ENCODE data around the gene TANGO6.

The TANGO6 gene

GRCh38 chr16:69013991-69014390 lies 170.7 kb downstream of the TANGO6 start:
- Histone ChIP-seq H3K9me3 (ENCODE audit: control insufficient read depth, low read length) (no peaks in the 10 kb centered on the region), H2AK5ac (ENCODE audit: low read length, severe bottlenecking) (peak overlapping the region; percentile 69), H3K79me1 (replicated peaks; ENCODE audit: low read length, poor library complexity, severe bottlenecking) (no peaks in the 10 kb centered on the region), H3K4me1 (ENCODE audit: control insufficient read depth, insufficient read depth, low read depth, low read length) (no peaks in the 10 kb centered on the region), H3K27ac (ENCODE audit: low read length, poor library complexity, severe bottlenecking) (no peak overlapping the region), H3K23ac (ENCODE audit: low read length in 2 of 2) (no peak overlapping the region), H3K36me3 (ENCODE audit: control insufficient read depth in 1 of 2, insufficient read depth in 2 of 2, low read depth in 1 of 2, low read length in 2 of 2) (peaks cover 0 to 4% of the 10 kb centered on the region in 2 experiments), H4K8ac (ENCODE audit: low read length) (no peak overlapping the region), H2AFZ (ENCODE audit: low read depth, low read length) (no peak overlapping the region), H2BK5ac (ENCODE audit: low read depth, low read length, poor library complexity, severe bottlenecking) (no peak overlapping the region), H3K27me3 (ENCODE audit: control insufficient read depth in 1 of 2, insufficient read depth in 1 of 2, low read length in 2 of 2) (no peaks in the 10 kb centered on the region), H4K91ac (ENCODE audit: low read length) (no peak overlapping the region), H3K4ac (ENCODE audit: low read depth in 1 of 2, low read length in 2 of 2) (no peak overlapping the region), H3K4me2 (ENCODE audit: low read length, poor library complexity, severe bottlenecking) (no peak overlapping the region), H3K14ac (ENCODE audit: low read length in 2 of 2) (no peak overlapping the region), H3K18ac (ENCODE audit: low read depth in 1 of 2, low read length in 2 of 2) (no peak overlapping the region), H2BK12ac (ENCODE audit: low read length in 2 of 2) (no peak overlapping the region), H3K9ac (ENCODE audit: low read length) (no peak overlapping the region), H2BK120ac (ENCODE audit: low read depth, low read length) (no peak overlapping the region), H3K4me3 (ENCODE audit: insufficient read depth in 1 of 2, low read depth in 1 of 2, low read length in 2 of 2) (no peak overlapping the region), H2BK15ac (ENCODE audit: low read depth, poor library complexity, severe bottlenecking) (no peak overlapping the region)
- no peak for DNase-seq

GRCh38 chr16:69014811-69015210 lies 171.5 kb downstream of the TANGO6 start:
- Histone ChIP-seq H3K36me3 (ENCODE audit: control insufficient read depth in 1 of 2, insufficient read depth in 2 of 2, low read depth in 1 of 2, low read length in 2 of 2) (peaks cover 0 to 4% of the 10 kb centered on the region in 2 experiments), H2AFZ (ENCODE audit: low read depth, low read length) (no peak overlapping the region), H3K4me3 (ENCODE audit: insufficient read depth in 1 of 2, low read depth in 1 of 2, low read length in 2 of 2) (no peak overlapping the region), H3K23ac (ENCODE audit: low read length in 2 of 2) (no peak overlapping the region), H3K14ac (ENCODE audit: low read length in 2 of 2) (no peak overlapping the region), H3K4ac (ENCODE audit: low read depth in 1 of 2, low read length in 2 of 2) (no peak overlapping the region), H3K27ac (ENCODE audit: low read length, poor library complexity, severe bottlenecking) (no peak overlapping the region), H2AK5ac (ENCODE audit: low read length, severe bottlenecking) (peak overlapping the region; percentile 47), H3K9ac (ENCODE audit: low read length) (no peak overlapping the region), H2BK120ac (ENCODE audit: low read depth, low read length) (no peak overlapping the region), H3K27me3 (ENCODE audit: control insufficient read depth in 1 of 2, insufficient read depth in 1 of 2, low read length in 2 of 2) (no peaks in the 10 kb centered on the region), H4K91ac (ENCODE audit: low read length) (no peak overlapping the region), H4K8ac (ENCODE audit: low read length) (no peak overlapping the region), H3K4me1 (ENCODE audit: control insufficient read depth, insufficient read depth, low read depth, low read length) (no peaks in the 10 kb centered on the region), H3K9me3 (ENCODE audit: control insufficient read depth, low read length) (no peaks in the 10 kb centered on the region), H2BK15ac (ENCODE audit: low read depth, poor library complexity, severe bottlenecking) (no peak overlapping the region), H2BK5ac (ENCODE audit: low read depth, low read length, poor library complexity, severe bottlenecking) (no peak overlapping the region), H3K4me2 (ENCODE audit: low read length, poor library complexity, severe bottlenecking) (no peak overlapping the region), H3K79me1 (replicated peaks; ENCODE audit: low read length, poor library complexity, severe bottlenecking) (no peaks in the 10 kb centered on the region), H3K18ac (ENCODE audit: low read depth in 1 of 2, low read length in 2 of 2) (no peak overlapping the region), H2BK12ac (ENCODE audit: low read length in 2 of 2) (no peak overlapping the region)
- DNase-seq, result no peak

GRCh38 chr16:69017036-69017783 lies 173.9 kb downstream of the TANGO6 start:
- 42% methylated on average over 2 of the region's 2 CpGs for WGBS
- H3K4ac ChIP-seq (ENCODE audit: low read depth in 1 of 2, low read length in 2 of 2), result no peak overlapping the region
- peaks cover 0 to 4% of the 10 kb centered on the region in 2 experiments for H3K36me3 ChIP-seq (ENCODE audit: control insufficient read depth in 1 of 2, insufficient read depth in 2 of 2, low read depth in 1 of 2, low read length in 2 of 2)

GRCh38 chr16:69019811-69020210 lies 176.5 kb downstream of the TANGO6 start:
- no peak overlapping the region for H3K27ac ChIP-seq (ENCODE audit: low read length, poor library complexity, severe bottlenecking)
- no peak overlapping the region for H4K8ac ChIP-seq (ENCODE audit: low read length)
- no peaks in the 10 kb centered on the region for H3K79me1 ChIP-seq (replicated peaks; ENCODE audit: low read length, poor library complexity, severe bottlenecking)
- DNase-seq, result no peak
- H3K27me3 ChIP-seq (ENCODE audit: control insufficient read depth in 1 of 2, insufficient read depth in 1 of 2, low read length in 2 of 2), result no peaks in the 10 kb centered on the region
- H3K9me3 ChIP-seq (ENCODE audit: control insufficient read depth, low read length), result no peaks in the 10 kb centered on the region
- no peaks in the 10 kb centered on the region for H3K4me1 ChIP-seq (ENCODE audit: control insufficient read depth, insufficient read depth, low read depth, low read length)
- no peak overlapping the region for H3K18ac ChIP-seq (ENCODE audit: low read depth in 1 of 2, low read length in 2 of 2)
- no peak overlapping the region for H3K4me3 ChIP-seq (ENCODE audit: insufficient read depth in 1 of 2, low read depth in 1 of 2, low read length in 2 of 2)
- no peak overlapping the region for H2BK12ac ChIP-seq (ENCODE audit: low read length in 2 of 2)
- peaks cover 4 to 12% of the 10 kb centered on the region in 2 experiments for H3K36me3 ChIP-seq (ENCODE audit: control insufficient read depth in 1 of 2, insufficient read depth in 2 of 2, low read depth in 1 of 2, low read length in 2 of 2)
- no peak overlapping the region for H2AK5ac ChIP-seq (ENCODE audit: low read length, severe bottlenecking)
- H2AFZ ChIP-seq (ENCODE audit: low read depth, low read length), result no peak overlapping the region
- H3K14ac ChIP-seq (ENCODE audit: low read length in 2 of 2), result no peak overlapping the region
- H2BK15ac ChIP-seq (ENCODE audit: low read depth, poor library complexity, severe bottlenecking), result no peak overlapping the region
- H3K4ac ChIP-seq (ENCODE audit: low read depth in 1 of 2, low read length in 2 of 2), result no peak overlapping the region
- H3K9ac ChIP-seq (ENCODE audit: low read length), result no peak overlapping the region
- H3K4me2 ChIP-seq (ENCODE audit: low read length, poor library complexity, severe bottlenecking), result no peak overlapping the region
- no CpG with 5 or more reads among the region's 1 CpG for WGBS
- no peak overlapping the region for H2BK120ac ChIP-seq (ENCODE audit: low read depth, low read length)
- H3K23ac ChIP-seq (ENCODE audit: low read length in 2 of 2), result no peak overlapping the region
- no peak overlapping the region for H4K91ac ChIP-seq (ENCODE audit: low read length)
- H2BK5ac ChIP-seq (ENCODE audit: low read depth, low read length, poor library complexity, severe bottlenecking), result no peak overlapping the region

More at GRCh38 chr16:69017036-69017783, 173.9 kb downstream of the TANGO6 start:
- H3K79me1 ChIP-seq (replicated peaks; ENCODE audit: low read length, poor library complexity, severe bottlenecking), result no peaks in the 10 kb centered on the region
- peak; percentile 80 for DNase-seq
- no peak overlapping the region for H4K91ac ChIP-seq (ENCODE audit: low read length)
- no peak overlapping the region for H2AK5ac ChIP-seq (ENCODE audit: low read length, severe bottlenecking)
- H3K4me3 ChIP-seq (ENCODE audit: insufficient read depth in 1 of 2, low read depth in 1 of 2, low read length in 2 of 2), result peak overlapping the region in 1 of 2 experiments; percentile 16
- H3K27ac ChIP-seq (ENCODE audit: low read length, poor library complexity, severe bottlenecking), result peak overlapping the region; percentile 87
- H3K9me3 ChIP-seq (ENCODE audit: control insufficient read depth, low read length), result no peaks in the 10 kb centered on the region
- no peak overlapping the region for H2BK15ac ChIP-seq (ENCODE audit: low read depth, poor library complexity, severe bottlenecking)
- no peak overlapping the region for H3K23ac ChIP-seq (ENCODE audit: low read length in 2 of 2)
- H3K27me3 ChIP-seq (ENCODE audit: control insufficient read depth in 1 of 2, insufficient read depth in 1 of 2, low read length in 2 of 2), result no peaks in the 10 kb centered on the region
- no peak overlapping the region for H2AFZ ChIP-seq (ENCODE audit: low read depth, low read length)
- H3K18ac ChIP-seq (ENCODE audit: low read depth in 1 of 2, low read length in 2 of 2), result peak overlapping the region in 1 of 2 experiments; percentile 24
- no peak overlapping the region for H3K14ac ChIP-seq (ENCODE audit: low read length in 2 of 2)
- H3K4me2 ChIP-seq (ENCODE audit: low read length, poor library complexity, severe bottlenecking), result peak overlapping the region; percentile 42
- H2BK12ac ChIP-seq (ENCODE audit: low read length in 2 of 2), result no peak overlapping the region
- peak overlapping the region; percentile 42 for H3K9ac ChIP-seq (ENCODE audit: low read length)
- H2BK5ac ChIP-seq (ENCODE audit: low read depth, low read length, poor library complexity, severe bottlenecking), result no peak overlapping the region
- H3K4me1 ChIP-seq (ENCODE audit: control insufficient read depth, insufficient read depth, low read depth, low read length), result no peaks in the 10 kb centered on the region
- H4K8ac ChIP-seq (ENCODE audit: low read length), result no peak overlapping the region
- H2BK120ac ChIP-seq (ENCODE audit: low read depth, low read length), result no peak overlapping the region

Data from mesenchymal stem cell (in vitro differentiated cells and primary cell).